ENCODE measurements around the gene SLC25A51.
"Not testable (repeated sequence)": the region's sequence is repeated elsewhere in the genome, so short reads cannot be mapped to it uniquely, and the experiment has no call there.

GRCh38 chr9:37909836-37910235, 5.9 kb upstream of the SLC25A51 start:
- not testable (repeated sequence) for TF ChIP-seq CTCF (IDR thresholded peaks at IDR 0.05; ENCODE audit: insufficient read depth, low read depth, low read length); EZH2 (IDR thresholded peaks at IDR 0.05; ENCODE audit: insufficient read depth, low read length)

Data from astrocyte (in vitro differentiated cells and primary cell).